K562 (cell line): ENCODE data around the gene P2RY10. TPM values are rescaled to one million over a fixed set of nuclear protein-coding genes. Genes with fewer than 3 reads are reported as not detected.

Experiments used
- ATAC-seq: fragments of 200-7000 bp; cut with Tn5 transposase; 3 replicates; pipeline ENCODE4 v1.9.1; 2020; ENCODE audit warnings: moderate library complexity
- BruUV-seq: library from RNA; stranded (reverse); fragments of 400-500 nt; replicated peaks from 2 replicates; lab custom pipeline; 2021; lab: Mats Ljungman, UMichigan
- CTCF ChIA-PET: fragments of 300-600 bp; formaldehyde crosslinking; extraction: SDS; loops from one replicate; lab custom pipeline; 2021; ENCODE audit warnings: low intra/inter-chr PET ratio; lab: Yijun Ruan, JAX
- POLR2A ChIA-PET: fragments of 300-600, 350-650 bp; sonication (Branson Sonifier 250); formaldehyde crosslinking; extraction: SDS; loops from one replicate; lab custom pipeline; 2021; ENCODE audit warnings: antibody characterized with exemption, inconsistent platforms; lab: Yijun Ruan, JAX
- DNase-seq, 4 experiments: peaks; one replicate each; pipeline versions ENCODE4 v3.0.0 to v3.0.0-alpha.2; 2011 to 2018; ENCODE audit warnings: low spot score in 3 of 4, mixed read lengths in 3 of 4; ENCODE audit errors: extremely low read depth in 1 of 4
- FAIRE-seq: peaks from 2 replicates; lab custom pipeline; 2011; peaks lifted over from hg19 to GRCh38; lab: Jason Lieb, UNC
- H2AFZ ChIP-seq: 2 replicates; pipeline ENCODE4 v1.6.0; 2011; ENCODE audit warnings: low read depth, low read length, control low read depth, inconsistent platforms
- H3K27ac ChIP-seq: fragments of 200-600 bp; 3 replicates; pipeline ENCODE4 v1.8.0; 2011; ENCODE audit warnings: low read depth, mild to moderate bottlenecking, control low read depth, inconsistent platforms, low read length, moderate library complexity, mixed read lengths; ENCODE audit errors: extremely low read depth
- H3K27me3 ChIP-seq, 2 experiments: fragments of 300-600 bp in 1 of 2; 2 replicates in 1 of 2; 3 replicates in 1 of 2; pipeline versions ENCODE4 v1.6.0 to v1.8.0; 2011; ENCODE audit warnings: inconsistent platforms in 2 of 2, low read length in 2 of 2, mild to moderate bottlenecking in 1 of 2, mixed read lengths in 1 of 2, moderate library complexity in 1 of 2; ENCODE audit not compliant: control insufficient read depth in 2 of 2, insufficient read depth in 2 of 2
- H3K36me3 ChIP-seq: fragments of 300-600 bp; 3 replicates; pipeline ENCODE4 v1.8.0; 2011; ENCODE audit warnings: mild to moderate bottlenecking, low read length, inconsistent platforms; ENCODE audit not compliant: control insufficient read depth, insufficient read depth
- H3K4me1 ChIP-seq, 2 experiments: fragments of 200-600 bp in 1 of 2; replicated peaks in 1 of 2; 2 replicates in 1 of 2; 3 replicates in 1 of 2; pipeline versions ENCODE4 v1.5.1 to v1.8.0; 2011; ENCODE audit warnings: inconsistent platforms in 2 of 2, low read length in 2 of 2, mild to moderate bottlenecking in 1 of 2, mixed read lengths in 1 of 2, moderate library complexity in 1 of 2; ENCODE audit not compliant: control insufficient read depth in 2 of 2, insufficient read depth in 2 of 2
- H3K4me2 ChIP-seq: 2 replicates; pipeline ENCODE4 v1.6.1; 2011; ENCODE audit warnings: low read length, control low read depth, inconsistent platforms, mixed read lengths; ENCODE audit not compliant: insufficient read depth
- H3K4me3 ChIP-seq: fragments of 200-600 bp; sonication (generic), shearing (Covaris generic); 2 replicates; pipeline ENCODE4 v1.5.1; 2016; ENCODE audit warnings: control low read depth, inconsistent platforms
- H3K79me2 ChIP-seq: fragments of 200-600 bp; 3 replicates; pipeline ENCODE4 v1.8.0; 2011; ENCODE audit warnings: low read length, inconsistent platforms; ENCODE audit not compliant: control insufficient read depth, insufficient read depth
- H3K9ac ChIP-seq, 2 experiments: 2 replicates each; pipeline versions ENCODE4 v1.6.0 to v1.6.1; 2011; ENCODE audit warnings: low read depth in 2 of 2, low read length in 2 of 2, control low read depth in 1 of 2, inconsistent platforms in 1 of 2, mild to moderate bottlenecking in 1 of 2, mixed read lengths in 1 of 2; ENCODE audit not compliant: insufficient read depth in 1 of 2
- H3K9me1 ChIP-seq: one replicate; pipeline ENCODE4 v1.6.0; 2011; ENCODE audit warnings: inconsistent platforms, mild to moderate bottlenecking, low read length, moderate library complexity; ENCODE audit not compliant: control insufficient read depth, insufficient read depth
- H3K9me3 ChIP-seq: replicated peaks from 2 replicates; pipeline ENCODE4 v1.5.1; 2011; ENCODE audit warnings: low read depth, low read length, inconsistent platforms; ENCODE audit not compliant: control insufficient read depth, insufficient read depth
- H4K20me1 ChIP-seq: replicated peaks from 2 replicates; pipeline ENCODE4 v1.6.1; 2011; ENCODE audit warnings: low read length, inconsistent platforms, mixed read lengths; ENCODE audit not compliant: control insufficient read depth, insufficient read depth
- ATF1 ChIP-seq, 2 experiments: fragments of 450-650 bp in 1 of 2; IDR thresholded peaks; 2 replicates each; pipeline ENCODE4 v1.6.1; 2016; ENCODE audit warnings: missing compliant biosample characterization in 1 of 2, missing genetic modification characterization in 1 of 2
- ATF4 ChIP-seq: fragments of 450-650 bp; formaldehyde crosslinking; IDR thresholded peaks from 2 replicates; pipeline ENCODE4 v1.4.0; 2022; ENCODE audit warnings: mild to moderate bottlenecking, moderate library complexity
- ETS1 ChIP-seq: conservative IDR thresholded peaks from 2 replicates; pipeline ENCODE4 v1.6.1; 2011; ENCODE audit warnings: low read depth, mild to moderate bottlenecking, low read length; ENCODE audit not compliant: control insufficient read depth
- GATAD2A ChIP-seq: fragments of 450-650 bp; IDR thresholded peaks from 2 replicates; pipeline ENCODE4 v1.6.1; 2017
- MTF1 ChIP-seq: fragments of 250-450 bp; sonication (Bioruptor Pico); IDR thresholded peaks from 2 replicates; pipeline ENCODE4 v1.9.0; 2021; ENCODE audit warnings: moderate library complexity, mild to moderate bottlenecking, inconsistent platforms, borderline replicate concordance
- POLR2H ChIP-seq: IDR thresholded peaks from 2 replicates; pipeline ENCODE4 v1.6.1; 2016; ENCODE audit warnings: missing genetic modification characterization, low read depth, mild to moderate bottlenecking, control low read depth, missing compliant biosample characterization, moderate library complexity
- SMAD1 ChIP-seq: fragments of 150-350 bp; IDR thresholded peaks from 2 replicates; pipeline ENCODE4 v1.6.1; 2014; ENCODE audit warnings: low read length, low read depth; ENCODE audit not compliant: partially characterized antibody
- STAG1 ChIP-seq: sonication (generic); formaldehyde crosslinking; IDR thresholded peaks from 2 replicates; pipeline ENCODE4 v1.5.0; 2020; ENCODE audit warnings: missing genetic modification reagents, borderline replicate concordance
- TSC22D4 ChIP-seq: fragments of 450-650 bp; IDR thresholded peaks from 2 replicates; pipeline ENCODE4 v1.6.1; 2016; ENCODE audit warnings: missing genetic modification characterization, missing biosample characterization, control low read depth
- ZC3H11A ChIP-seq: IDR thresholded peaks from 2 replicates; pipeline ENCODE4 v1.6.1; 2012; ENCODE audit warnings: low read depth, low read length, improper control_type of control experiment
- ZFP1 ChIP-seq: fragments of 450-650 bp; formaldehyde crosslinking; IDR thresholded peaks from 2 replicates; pipeline ENCODE4 v1.4.0; 2020; ENCODE audit warnings: mild to moderate bottlenecking, mixed read lengths
- ZNF436 ChIP-seq: fragments of 250-450, 450-650 bp; sonication (Bioruptor Pico); formaldehyde crosslinking; IDR thresholded peaks from 2 replicates; pipeline ENCODE4 v1.7.0; 2020; ENCODE audit warnings: mild to moderate bottlenecking
- ZNF644 ChIP-seq: fragments of 200-800 bp; sonication (Bioruptor generic); IDR thresholded peaks from 2 replicates; pipeline ENCODE4 v1.6.1; 2016; ENCODE audit warnings: low read depth, missing genetic modification characterization, missing compliant biosample characterization
- ZNF780A ChIP-seq: fragments of 250-450 bp; sonication (Bioruptor Pico); IDR thresholded peaks from 2 replicates; pipeline ENCODE4 v1.5.0; 2021; ENCODE audit warnings: mild to moderate bottlenecking
- ZZZ3 ChIP-seq: fragments of 450-650 bp; IDR thresholded peaks from 2 replicates; pipeline ENCODE4 v1.6.1; 2016; ENCODE audit warnings: antibody characterized with exemption, mild to moderate bottlenecking, moderate library complexity
- WGBS: fragments of 100-300 bp; shearing (Covaris generic); methylation state at CpG from one replicate; pipeline ENCODE4 v1.1.6; 2016; ENCODE audit warnings: low coverage, mixed read lengths; ENCODE audit not compliant: insufficient coverage; ENCODE audit errors: missing lambda C conversion rate; 5-methylcytosine and 5-hydroxymethylcytosine counted together
- in situ Hi-C: fragments of 300-500 bp; cut with MboI; formaldehyde crosslinking; loops from 4 replicates; pipeline ENCODE4 v1.15.0; 2018; ENCODE audit warnings: inconsistent platforms, mixed read lengths
- intact Hi-C: fragments of 100-400 bp; cut with micrococcal nuclease; formaldehyde crosslinking; loops from 2 replicates; pipeline ENCODE4 v1.14.2; 2022
- polyA plus RNA-seq, 8 experiments: library from polyadenylated mRNA; depleted of rRNA in 4 of 8; stranded (reverse) in 5 of 8; unstranded in 3 of 8; fragments of >200 nt; fragmentation: Nextera tagmentation in 2 of 8; fragmentation: Illumina TruSeq in 1 of 8; extraction: Ambion mirVana in 2 of 8; extraction: Trizol in 1 of 8; gene quantifications; 2 replicates each; pipeline versions ENCODE4 v1.2.1 to v1.2.3, GENCODE V29; 2011 to 2014; ENCODE audit warnings: inconsistent platforms in 1 of 8, missing spikeins in 1 of 8
- total RNA-seq, 7 experiments: library from RNA; depleted of rRNA in 6 of 7; stranded (reverse); fragments of >200 nt in 6 of 7; fragmentation: Illumina TruSeq in 2 of 7; extraction: Trizol in 2 of 7; gene quantifications; 2 replicates each; pipeline versions ENCODE4 v1.2.1 to v1.2.3, GENCODE V29; 2011 to 2021; ENCODE audit warnings: low replicate concordance in 1 of 7

The P2RY10 gene
- total and polyA plus RNA-seq, 9 of the 15 experiments (the other 6 are each of a cell fraction or from before 2014, with no cell fraction given): 0.13 TPM; not detected in 8

GRCh38 chrX:78960888-78961287 is 15.7 kb downstream of the P2RY10 start:
- ATAC-seq (no peak), DNase-seq (no peak), FAIRE-seq (no peak)
- H3K79me2 ChIP-seq: no peaks in the 10 kb centered on the region
- H3K9me1 ChIP-seq: no peaks in the 10 kb centered on the region
- BruUV-seq: no TSS peak
- H3K9me3 ChIP-seq: no peaks in the 10 kb centered on the region
- no peak overlapping the region for H3K27ac ChIP-seq
- H3K4me1 ChIP-seq: no peaks in the 10 kb centered on the region
- H4K20me1 ChIP-seq: no peaks in the 10 kb centered on the region
- H3K27me3 ChIP-seq: no peaks in the 10 kb centered on the region
- 2% methylated on average over 8 of the region's 8 CpGs for WGBS
- POLR2A ChIA-PET: no interaction called here
- H3K36me3 ChIP-seq: no peaks in the 10 kb centered on the region
- CTCF ChIA-PET: no interaction called here
- H3K4me2 ChIP-seq: no peak overlapping the region
- intact Hi-C loops (no loop called here), in situ Hi-C loops (no loop called here)
- no peak overlapping the region for H2AFZ ChIP-seq
- no peak for TF ChIP-seq MTF1 (CRISPR knock-in tag)
- TF ChIP-seq ATF1 (CRISPR knock-in tag; IDR thresholded peaks at IDR 0.05): no peak
- no peak for TF ChIP-seq ATF1 (tag; IDR thresholded peaks at IDR 0.05)
- TF ChIP-seq ZC3H11A: no peak
- no peak for TF ChIP-seq POLR2H (tag)
- no peak for TF ChIP-seq ZNF780A (CRISPR knock-in tag)
- TF ChIP-seq STAG1 (CRISPR knock-in tag): no peak
- no peak for TF ChIP-seq ATF4 (CRISPR knock-in tag)
- no peak for TF ChIP-seq ZNF644 (tag)
- no peak for TF ChIP-seq ETS1
- TF ChIP-seq ZFP1 (CRISPR knock-in tag): no peak
- no peak for TF ChIP-seq ZZZ3
- no peak for TF ChIP-seq ZNF436 (CRISPR knock-in tag)
- TF ChIP-seq GATAD2A: no peak
- TF ChIP-seq SMAD1: no peak
- TF ChIP-seq TSC22D4 (tag): no peak
- H3K9ac ChIP-seq: no peak overlapping the region
- H3K4me3 ChIP-seq: no peak overlapping the region
